ENCODE results near the gene ELMO2.

DNA sequence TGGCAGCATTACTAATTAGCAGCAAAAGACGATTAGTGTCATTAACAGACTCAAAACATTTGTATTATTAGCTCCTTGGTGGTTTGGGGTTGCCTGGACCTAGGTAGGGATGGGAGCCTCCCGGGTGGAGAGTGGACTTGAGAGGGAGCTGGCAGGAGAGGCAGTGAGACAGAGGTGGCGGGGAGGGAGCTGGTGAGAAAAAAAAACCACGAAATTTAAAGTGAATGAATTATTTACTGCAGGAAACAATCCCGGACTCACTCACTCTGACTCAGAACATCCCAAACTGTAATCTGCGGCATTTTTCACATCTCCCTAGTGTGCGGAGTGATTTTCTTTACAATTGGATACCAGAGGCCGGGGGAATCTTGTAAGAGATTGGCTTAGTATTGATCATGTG lies 83.8 kb downstream of the ELMO2 start:
- TF ChIP-seq, protein P1, sequence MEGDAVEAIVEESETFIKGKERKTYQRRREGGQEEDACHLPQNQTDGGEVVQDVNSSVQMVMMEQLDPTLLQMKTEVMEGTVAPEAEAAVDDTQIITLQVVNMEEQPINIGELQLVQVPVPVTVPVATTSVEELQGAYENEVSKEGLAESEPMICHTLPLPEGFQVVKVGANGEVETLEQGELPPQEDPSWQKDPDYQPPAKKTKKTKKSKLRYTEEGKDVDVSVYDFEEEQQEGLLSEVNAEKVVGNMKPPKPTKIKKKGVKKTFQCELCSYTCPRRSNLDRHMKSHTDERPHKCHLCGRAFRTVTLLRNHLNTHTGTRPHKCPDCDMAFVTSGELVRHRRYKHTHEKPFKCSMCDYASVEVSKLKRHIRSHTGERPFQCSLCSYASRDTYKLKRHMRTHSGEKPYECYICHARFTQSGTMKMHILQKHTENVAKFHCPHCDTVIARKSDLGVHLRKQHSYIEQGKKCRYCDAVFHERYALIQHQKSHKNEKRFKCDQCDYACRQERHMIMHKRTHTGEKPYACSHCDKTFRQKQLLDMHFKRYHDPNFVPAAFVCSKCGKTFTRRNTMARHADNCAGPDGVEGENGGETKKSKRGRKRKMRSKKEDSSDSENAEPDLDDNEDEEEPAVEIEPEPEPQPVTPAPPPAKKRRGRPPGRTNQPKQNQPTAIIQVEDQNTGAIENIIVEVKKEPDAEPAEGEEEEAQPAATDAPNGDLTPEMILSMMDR (conservative IDR thresholded peaks at IDR 0.05; ENCODE audit: low read depth, low read length), result no peak
- TF ChIP-seq NFE2L2 (IDR thresholded peaks at IDR 0.05; ENCODE audit: low read depth, low read length) (no peak), POLR2A (IDR thresholded peaks at IDR 0.05; ENCODE audit: low read depth, low read length) (no peak), SMC3 (IDR thresholded peaks at IDR 0.05; ENCODE audit: low read depth, low read length) (no peak), CEBPB (IDR thresholded peaks at IDR 0.05; ENCODE audit: low read depth, low read length) (no peak)
